Head of caudate nucleus (tissue), 42 donors: ENCODE measurements around the gene KDM6A.
"Not testable (repeated sequence)": the region's sequence is repeated elsewhere in the genome, so short reads cannot be mapped to it uniquely, and the experiment has no call there.

Experiments
- DNase-seq, 42 donors: peaks; one replicate each; pipeline versions ENCODE4 v3.0.0 to v3.0.0-alpha.2; 2020 to 2021; ENCODE audit warnings: mixed read lengths in 7 of 42
- intact Hi-C: fragments of 100-400 bp; cut with DNase I; formaldehyde crosslinking; loops from one replicate; pipeline ENCODE4 v1.15.0; 2022

KDM6A gene

GRCh38 chrX:44950471-44951366 is 77.7 kb downstream of the KDM6A start:
- DNase-seq, intact Hi-C loops: not testable (repeated sequence)

GRCh38 chrX:44951572-44952067 is 78.6 kb downstream of the KDM6A start:
- DNase-seq: no peak
- intact Hi-C loops: no loop called here

GRCh38 chrX:44952329-44953027 is 79.5 kb downstream of the KDM6A start:
- no peak for DNase-seq
- intact Hi-C loops: no loop called here

GRCh38 chrX:44953734-44954502 is 80.9 kb downstream of the KDM6A start:
- intact Hi-C loops: no loop called here

GRCh38 chrX:44954562-44954961 is 81.6 kb downstream of the KDM6A start:
- DNase-seq: no peak
- intact Hi-C loops: no loop called here

More at GRCh38 chrX:44953734-44954502, 80.9 kb downstream of the KDM6A start:
- no peak for DNase-seq

GRCh38 chrX:44957848-44958247 is 84.9 kb downstream of the KDM6A start:
- intact Hi-C loops: no loop called here
- no peak for DNase-seq

GRCh38 chrX:44958480-44958879 is 85.5 kb downstream of the KDM6A start:
- DNase-seq: no peak
- intact Hi-C loops: no loop called here

GRCh38 chrX:44961817-44962607 is 89.0 kb downstream of the KDM6A start:
- intact Hi-C loops: no loop called here

GRCh38 chrX:44962944-44963343 is 90.0 kb downstream of the KDM6A start:
- intact Hi-C loops: no loop called here
- no peak for DNase-seq

More at GRCh38 chrX:44961817-44962607, 89.0 kb downstream of the KDM6A start:
- DNase-seq: no peak

- intact Hi-C loops: no loop called here
- no peak for DNase-seq
Measured at GRCh38 chrX:44967221-44967620, 94.2 kb downstream of the KDM6A start.

GRCh38 chrX:44970709-44971108 is 97.7 kb downstream of the KDM6A start:
- DNase-seq: no peak
- intact Hi-C loops: no loop called here

GRCh38 chrX:44971674-44972073 is 98.7 kb downstream of the KDM6A start:
- intact Hi-C loops: no loop called here
- DNase-seq: no peak

- DNase-seq: no peak
- intact Hi-C loops: no loop called here
Measured at GRCh38 chrX:44972132-44972531, 99.1 kb downstream of the KDM6A start.

GRCh38 chrX:44973420-44973932 is 100.5 kb downstream of the KDM6A start:
- intact Hi-C loops: no loop called here
- DNase-seq: no peak

- intact Hi-C loops: no loop called here
- no peak for DNase-seq
Measured at GRCh38 chrX:44974451-44974850, 101.5 kb downstream of the KDM6A start.

GRCh38 chrX:44975666-44976263 is 102.8 kb downstream of the KDM6A start:
- intact Hi-C loops: no loop called here
- DNase-seq: no peak

- intact Hi-C loops: no loop called here
- DNase-seq: no peak
Measured at GRCh38 chrX:44978976-44979375, 106.0 kb downstream of the KDM6A start.

- no peak for DNase-seq
- intact Hi-C loops: no loop called here
Measured at GRCh38 chrX:44980403-44980802, 107.4 kb downstream of the KDM6A start.
